Keratinocyte (primary cell): ENCODE measurements around the gene VPS41. TPM values are rescaled to one million over a fixed set of nuclear protein-coding genes. Genes with fewer than 3 reads are reported as not detected.

Source experiments
- DNase-seq: peaks from one replicate; pipeline ENCODE4 v3.0.0-alpha.2; 2011; ENCODE audit warnings: low read depth, missing footprints, low spot score
- FAIRE-seq: peaks from 2 replicates; lab custom pipeline; 2011; peaks lifted over from hg19 to GRCh38; lab: Jason Lieb, UNC
- H2AFZ ChIP-seq: 2 replicates; pipeline ENCODE4 v1.6.0; 2012; ENCODE audit warnings: low read length, control low read depth, inconsistent platforms; ENCODE audit not compliant: control insufficient read depth
- H3K27ac ChIP-seq: 2 replicates; pipeline ENCODE4 v1.5.1; 2011; ENCODE audit warnings: low read length; ENCODE audit not compliant: control insufficient read depth, insufficient read depth
- H3K27me3 ChIP-seq: 3 replicates; pipeline ENCODE4 v1.6.0; 2011; ENCODE audit warnings: low read length; ENCODE audit not compliant: control insufficient read depth, insufficient read depth; ENCODE audit errors: extremely low read depth
- H3K36me3 ChIP-seq, 2 experiments: 2 replicates in 1 of 2; 3 replicates in 1 of 2; pipeline ENCODE4 v1.5.1; 2011; ENCODE audit warnings: low read length in 2 of 2, mild to moderate bottlenecking in 1 of 2; ENCODE audit not compliant: control insufficient read depth in 2 of 2, insufficient read depth in 2 of 2; ENCODE audit errors: extremely low read depth in 1 of 2
- H3K4me1 ChIP-seq: 3 replicates; pipeline ENCODE4 v1.5.1; 2011; ENCODE audit warnings: low read length; ENCODE audit not compliant: control insufficient read depth, insufficient read depth; ENCODE audit errors: extremely low read depth
- H3K4me2 ChIP-seq: 3 replicates; pipeline ENCODE4 v1.6.0; 2011; ENCODE audit warnings: low read depth, low read length; ENCODE audit not compliant: control insufficient read depth, insufficient read depth; ENCODE audit errors: extremely low read depth
- H3K4me3 ChIP-seq, 3 experiments: fragments of 200-600 bp in 1 of 3; sonication (generic) in 1 of 3; 2 replicates in 2 of 3; 3 replicates in 1 of 3; pipeline ENCODE4 v1.5.1; 2011 to 2016; ENCODE audit warnings: low read length in 3 of 3, mild to moderate bottlenecking in 3 of 3, control low read depth in 2 of 3, inconsistent platforms in 1 of 3, low read depth in 1 of 3, mixed read lengths in 1 of 3, mixed run types in 1 of 3, moderate library complexity in 1 of 3; ENCODE audit not compliant: control insufficient read depth in 2 of 3, insufficient read depth in 2 of 3; ENCODE audit errors: extremely low read depth in 1 of 3
- H3K79me2 ChIP-seq: 2 replicates; pipeline ENCODE4 v1.6.0; 2012; ENCODE audit warnings: low read length; ENCODE audit not compliant: control insufficient read depth, insufficient read depth
- H3K9ac ChIP-seq: 3 replicates; pipeline ENCODE4 v1.6.0; 2011; ENCODE audit warnings: low read length; ENCODE audit not compliant: control insufficient read depth, insufficient read depth; ENCODE audit errors: extremely low read depth
- H3K9me1 ChIP-seq: 3 replicates; pipeline ENCODE4 v1.6.0; 2011; ENCODE audit warnings: low read length; ENCODE audit not compliant: control insufficient read depth, insufficient read depth; ENCODE audit errors: extremely low read depth
- H3K9me3 ChIP-seq: 2 replicates; pipeline ENCODE4 v1.5.1; 2012; ENCODE audit warnings: low read depth, low read length; ENCODE audit not compliant: control insufficient read depth
- H4K20me1 ChIP-seq: 3 replicates; pipeline ENCODE4 v1.6.0; 2011; ENCODE audit warnings: low read length; ENCODE audit not compliant: control insufficient read depth, insufficient read depth; ENCODE audit errors: extremely low read depth
- EZH2 ChIP-seq: IDR thresholded peaks from one replicate; pipeline ENCODE4 v1.6.1; 2012; ENCODE audit warnings: inconsistent platforms, mild to moderate bottlenecking, low read length, moderate library complexity
- dilution Hi-C: fragments of 300-500 bp; cut with MboI; formaldehyde crosslinking; loops from one replicate; pipeline ENCODE4 v1.7.0; 2020; ENCODE audit warnings: low sequenced_read_pairs; ENCODE audit not compliant: extremely low pct_ligation_motif_present
- polyA plus RNA-seq, 5 experiments: library from polyadenylated mRNA; depleted of rRNA in 3 of 5; stranded (reverse) in 3 of 5; stranded (forward) in 1 of 5; unstranded in 1 of 5; fragments of >200 nt; gene quantifications; 1 replicate in 1 of 5; 2 replicates in 3 of 5; 3 replicates in 1 of 5; pipeline versions ENCODE4 v1.2.1 to v1.2.3, GENCODE V29; 2011 to 2012; ENCODE audit warnings: missing spikeins in 2 of 5, low read depth in 1 of 5, low replicate concordance in 1 of 5
- TF ChIP-seq, protein P1 (sequence below), 3 experiments: IDR thresholded peaks in 1 of 3; conservative IDR thresholded peaks in 1 of 3; optimal IDR thresholded peaks in 1 of 3; 2 replicates in 2 of 3; 3 replicates in 1 of 3; pipeline versions ENCODE3 to v1.5.1; 2011; ENCODE audit warnings: low read length in 3 of 3, mild to moderate bottlenecking in 3 of 3, moderate library complexity in 2 of 3, control low read depth in 1 of 3, inconsistent platforms in 1 of 3; ENCODE audit not compliant: insufficient read depth in 2 of 3; ENCODE audit errors: extremely low read depth in 1 of 3

The VPS41 gene
- polyA plus RNA-seq, 1 donor (not counting 4 experiments of a cell fraction or from before 2014, with no cell fraction given), result 38.1 TPM

GRCh38 chr7:38916396-38916795 is 7.4 kb upstream of the VPS41 start:
- Histone ChIP-seq H3K36me3 (no peaks in the 10 kb centered on the region), H3K79me2 (no peaks in the 10 kb centered on the region), H3K27me3 (no peaks in the 10 kb centered on the region), H3K27ac (no peak overlapping the region), H3K4me2 (no peak overlapping the region), H3K9ac (no peak overlapping the region), H4K20me1 (no peaks in the 10 kb centered on the region), H3K4me1 (no peaks in the 10 kb centered on the region), H3K4me3 (no peak overlapping the region), H2AFZ (no peak overlapping the region), H3K9me1 (no peaks in the 10 kb centered on the region), H3K9me3 (no peaks in the 10 kb centered on the region)
- no peak for TF ChIP-seq EZH2
- TF ChIP-seq, protein P1, sequence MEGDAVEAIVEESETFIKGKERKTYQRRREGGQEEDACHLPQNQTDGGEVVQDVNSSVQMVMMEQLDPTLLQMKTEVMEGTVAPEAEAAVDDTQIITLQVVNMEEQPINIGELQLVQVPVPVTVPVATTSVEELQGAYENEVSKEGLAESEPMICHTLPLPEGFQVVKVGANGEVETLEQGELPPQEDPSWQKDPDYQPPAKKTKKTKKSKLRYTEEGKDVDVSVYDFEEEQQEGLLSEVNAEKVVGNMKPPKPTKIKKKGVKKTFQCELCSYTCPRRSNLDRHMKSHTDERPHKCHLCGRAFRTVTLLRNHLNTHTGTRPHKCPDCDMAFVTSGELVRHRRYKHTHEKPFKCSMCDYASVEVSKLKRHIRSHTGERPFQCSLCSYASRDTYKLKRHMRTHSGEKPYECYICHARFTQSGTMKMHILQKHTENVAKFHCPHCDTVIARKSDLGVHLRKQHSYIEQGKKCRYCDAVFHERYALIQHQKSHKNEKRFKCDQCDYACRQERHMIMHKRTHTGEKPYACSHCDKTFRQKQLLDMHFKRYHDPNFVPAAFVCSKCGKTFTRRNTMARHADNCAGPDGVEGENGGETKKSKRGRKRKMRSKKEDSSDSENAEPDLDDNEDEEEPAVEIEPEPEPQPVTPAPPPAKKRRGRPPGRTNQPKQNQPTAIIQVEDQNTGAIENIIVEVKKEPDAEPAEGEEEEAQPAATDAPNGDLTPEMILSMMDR (optimal IDR thresholded peaks at IDR 0.05 in 1 of 3, IDR thresholded peaks at IDR 0.05 in 1 of 3, conservative IDR thresholded peaks at IDR 0.05 in 1 of 3; ENCODE audit: extremely low read depth in 1 of 3, insufficient read depth in 2 of 3, low read length in 3 of 3), result no peak
- DNase-seq (no peak), FAIRE-seq (no peak)
- dilution Hi-C loops, result no loop called here

DNA sequence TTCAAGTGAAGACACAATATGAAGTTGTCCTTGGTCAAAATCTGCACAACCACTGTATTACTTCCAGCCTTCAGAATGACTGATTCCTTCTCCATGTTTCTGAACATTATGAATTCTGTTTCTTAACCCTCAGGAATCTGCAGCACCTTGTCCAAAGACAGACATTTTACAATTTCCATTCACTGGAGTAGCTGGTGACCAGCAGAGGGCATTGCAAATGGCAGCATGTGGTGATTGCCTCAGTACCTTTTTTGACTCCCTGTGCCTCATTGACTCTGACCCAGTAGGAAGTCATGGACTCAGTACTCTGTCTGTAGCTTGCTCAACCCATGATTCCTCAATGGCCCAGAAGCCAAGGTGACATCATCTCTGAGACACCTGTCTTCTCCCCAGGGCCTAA is 879 bp upstream of the VPS41 start:
- Histone ChIP-seq H3K9me3 (no peaks in the 10 kb centered on the region), H3K27ac (no peak overlapping the region), H3K27me3 (no peaks in the 10 kb centered on the region), H3K4me2 (no peak overlapping the region), H3K4me3 (no peak overlapping the region), H3K79me2 (peaks cover 12% of the 10 kb centered on the region), H2AFZ (no peak overlapping the region), H4K20me1 (no peaks in the 10 kb centered on the region), H3K4me1 (peaks cover 3% of the 10 kb centered on the region), H3K36me3 (no peaks in the 10 kb centered on the region), H3K9ac (no peak overlapping the region), H3K9me1 (no peaks in the 10 kb centered on the region)
- DNase-seq (no peak), FAIRE-seq (no peak)
- dilution Hi-C loops, result no loop called here
- TF ChIP-seq, protein P1 (optimal IDR thresholded peaks at IDR 0.05 in 1 of 3, IDR thresholded peaks at IDR 0.05 in 1 of 3, conservative IDR thresholded peaks at IDR 0.05 in 1 of 3; ENCODE audit: extremely low read depth in 1 of 3, insufficient read depth in 2 of 3, low read length in 3 of 3), result peak; percentile 14 to 28 (median 23)
- no peak for TF ChIP-seq EZH2
